GM10847 (cell line): ENCODE data around the gene ZGPAT.

Experiments used
- POLR2A ChIP-seq: IDR thresholded peaks from 2 replicates; pipeline ENCODE4 v1.6.1; 2011; ENCODE audit not compliant: insufficient read length; ENCODE audit errors: extremely low read depth

The ZGPAT gene

DNA sequence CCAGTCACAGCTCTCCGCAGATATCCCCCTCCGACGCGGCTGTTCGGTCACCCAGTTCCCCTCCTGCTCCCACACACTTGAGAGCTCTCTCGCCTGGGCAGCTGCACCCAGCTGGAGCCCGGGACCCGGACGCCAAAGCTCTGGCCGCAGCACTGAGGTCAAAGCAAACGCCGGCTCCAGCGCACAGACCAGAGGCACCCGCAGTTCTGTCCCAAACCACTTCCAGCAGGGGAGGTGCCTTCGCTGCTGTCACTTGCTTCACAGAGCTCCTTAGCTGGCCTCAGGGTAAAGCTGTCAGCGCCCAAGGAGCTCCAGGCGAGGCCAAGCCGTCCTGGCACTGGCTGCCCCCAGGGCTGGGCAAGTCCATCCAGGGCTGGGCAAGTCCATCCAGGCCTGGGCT is 59.6 kb downstream of the ZGPAT start:
- TF ChIP-seq POLR2A = no peak

- TF ChIP-seq POLR2A = no peak
Observed at GRCh38 chr20:63767886-63768285, 60.0 kb downstream of the ZGPAT start.

DNA sequence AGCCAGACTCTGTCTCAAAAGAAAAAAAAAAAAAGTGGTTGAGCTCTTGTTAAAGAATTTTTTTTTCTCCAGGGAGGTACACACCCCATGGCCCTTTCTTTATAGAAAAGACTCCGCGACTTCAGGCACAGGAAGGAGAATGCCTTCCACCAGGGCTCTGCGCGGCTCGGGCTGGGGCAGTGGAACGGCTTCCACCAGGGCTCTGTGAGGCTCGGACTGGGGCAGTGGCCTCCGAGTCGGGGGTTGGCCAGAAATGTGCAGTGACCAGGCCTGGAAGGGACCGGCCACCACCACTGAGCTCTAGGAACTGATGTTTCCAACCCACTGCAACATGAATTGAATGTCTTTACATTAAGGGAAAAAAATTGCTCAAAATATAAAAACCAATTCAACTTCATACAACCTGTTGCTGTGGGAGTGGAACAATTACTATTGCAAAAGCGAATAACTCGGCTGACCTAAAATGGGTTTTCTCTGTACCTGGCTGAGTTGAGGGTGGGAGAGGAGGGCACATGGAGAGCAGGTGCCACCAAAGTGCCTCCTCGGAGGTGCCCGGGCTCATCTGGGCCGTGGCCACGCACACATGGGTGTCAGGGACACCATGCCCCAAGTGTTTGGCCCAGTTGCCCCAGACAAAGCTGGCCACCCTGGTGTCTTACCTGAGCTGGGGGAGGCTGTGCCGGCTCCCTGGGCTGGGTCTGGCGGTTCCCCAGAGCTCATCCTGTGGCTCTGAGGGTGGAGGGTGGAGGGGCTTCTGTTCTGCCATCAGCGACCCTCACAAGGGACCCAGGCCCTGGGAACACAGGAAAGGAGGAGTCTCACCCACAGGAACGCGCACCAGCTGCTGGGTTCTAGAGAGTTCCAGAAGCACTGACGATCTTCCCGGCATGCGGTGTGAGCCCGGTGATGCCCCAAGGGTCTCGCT is 61.0 kb downstream of the ZGPAT start:
- no peak for TF ChIP-seq POLR2A

GRCh38 chr20:63769891-63770474 is 62.1 kb downstream of the ZGPAT start:
- no peak for TF ChIP-seq POLR2A

- TF ChIP-seq POLR2A = no peak
Observed at GRCh38 chr20:63771046-63771707, 63.3 kb downstream of the ZGPAT start.

- TF ChIP-seq POLR2A = no peak
Observed at GRCh38 chr20:63772781-63773518, 65.1 kb downstream of the ZGPAT start.

DNA sequence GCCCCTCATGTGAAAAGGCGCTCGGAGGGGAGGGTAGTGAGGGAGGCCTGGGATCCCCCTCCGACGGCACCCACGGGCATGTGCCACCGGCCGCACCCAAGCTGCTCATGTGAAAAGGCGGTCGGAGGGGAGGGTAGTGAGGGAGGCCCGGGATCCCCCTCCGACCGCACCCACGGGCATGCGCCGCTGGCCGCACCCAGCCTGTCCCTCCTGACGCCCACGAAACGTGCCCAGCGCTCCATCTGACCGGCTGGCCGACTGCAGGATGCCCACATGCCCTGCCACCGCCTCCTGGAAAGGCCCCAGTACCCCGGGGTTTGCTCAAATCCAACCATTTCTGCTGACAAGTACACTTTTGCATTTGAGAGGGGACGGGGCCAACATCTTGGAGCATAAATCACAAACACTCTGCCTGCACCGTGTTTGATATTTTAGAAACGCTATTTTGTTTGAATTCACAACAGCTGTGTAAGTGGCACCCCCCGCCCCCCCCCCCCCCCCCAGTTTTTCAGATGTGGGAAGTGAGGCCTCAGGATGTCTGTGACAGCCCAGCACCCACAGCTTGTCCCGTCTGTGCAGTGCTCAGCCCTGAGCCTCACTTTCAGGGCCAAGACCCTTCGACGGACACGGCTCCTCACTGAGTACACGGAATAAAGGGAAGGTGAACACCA is 65.9 kb downstream of the ZGPAT start:
- TF ChIP-seq POLR2A = no peak

GRCh38 chr20:63774306-63774705 is 66.5 kb downstream of the ZGPAT start:
- TF ChIP-seq POLR2A = no peak

DNA sequence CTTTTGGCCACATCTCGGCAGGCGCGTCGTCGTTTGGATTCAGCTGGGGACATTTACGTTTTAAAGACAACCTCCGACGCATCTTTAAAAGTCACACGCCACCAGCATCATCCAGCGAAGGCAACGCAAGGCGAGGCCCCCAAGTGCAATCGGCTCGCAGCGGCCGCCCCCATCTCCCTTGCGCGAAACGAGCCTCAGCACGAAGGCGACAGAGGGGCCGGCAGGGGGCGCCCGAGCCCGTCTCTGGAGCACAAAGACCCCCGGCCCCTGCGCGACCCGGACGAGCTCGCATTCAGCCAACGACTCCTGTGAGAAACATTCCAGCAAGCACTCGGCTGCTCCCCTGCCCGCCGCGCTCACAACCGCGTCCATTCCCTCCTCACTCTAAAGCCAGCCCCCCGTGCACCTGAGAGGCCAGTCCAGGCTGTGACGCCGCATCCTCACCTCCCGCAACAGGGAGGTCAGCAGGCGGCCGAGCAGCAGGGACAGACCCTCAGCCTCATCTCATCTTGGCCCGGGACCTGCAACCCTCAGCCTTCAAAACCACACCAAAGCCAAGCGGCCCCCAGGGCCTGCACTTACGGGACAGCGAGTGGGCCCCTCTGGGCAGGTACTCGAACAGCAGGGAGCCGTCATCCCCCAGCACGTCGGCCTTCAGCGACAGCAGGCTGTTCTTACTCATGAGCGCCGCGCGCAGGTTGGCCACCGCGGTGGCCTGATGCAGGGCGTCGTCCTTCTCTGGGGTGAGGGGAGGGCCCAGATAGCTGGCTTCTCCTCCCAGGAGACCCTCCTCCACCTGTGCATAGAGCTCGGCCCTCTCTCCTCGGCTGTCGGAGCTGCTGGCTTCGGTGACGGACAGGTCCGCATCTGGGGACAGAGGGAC is 67.5 kb downstream of the ZGPAT start:
- TF ChIP-seq POLR2A = no peak

DNA sequence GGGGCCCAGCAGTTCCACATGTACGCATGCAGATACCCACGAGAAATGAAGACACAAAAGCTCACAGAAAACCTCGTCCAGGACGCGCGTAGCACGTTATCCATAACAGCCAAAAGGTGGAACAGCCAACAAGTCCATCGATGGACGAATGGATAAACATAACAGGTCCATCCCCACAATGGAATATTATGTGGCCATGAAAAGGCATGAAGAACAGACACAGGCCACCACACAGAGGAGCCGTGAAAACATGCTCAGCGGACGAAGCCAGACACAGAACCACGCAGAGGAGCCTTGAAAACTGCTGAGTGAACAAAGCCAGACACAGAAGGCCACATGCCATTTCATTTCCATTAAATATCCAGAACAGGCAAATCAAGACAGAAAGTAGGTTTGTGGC is 69.8 kb downstream of the ZGPAT start:
- no peak for TF ChIP-seq POLR2A

- TF ChIP-seq POLR2A = no peak
Observed at GRCh38 chr20:63778034-63778752, 70.4 kb downstream of the ZGPAT start.

- no peak for TF ChIP-seq POLR2A
Observed at GRCh38 chr20:63778857-63779256, 71.0 kb downstream of the ZGPAT start.

DNA sequence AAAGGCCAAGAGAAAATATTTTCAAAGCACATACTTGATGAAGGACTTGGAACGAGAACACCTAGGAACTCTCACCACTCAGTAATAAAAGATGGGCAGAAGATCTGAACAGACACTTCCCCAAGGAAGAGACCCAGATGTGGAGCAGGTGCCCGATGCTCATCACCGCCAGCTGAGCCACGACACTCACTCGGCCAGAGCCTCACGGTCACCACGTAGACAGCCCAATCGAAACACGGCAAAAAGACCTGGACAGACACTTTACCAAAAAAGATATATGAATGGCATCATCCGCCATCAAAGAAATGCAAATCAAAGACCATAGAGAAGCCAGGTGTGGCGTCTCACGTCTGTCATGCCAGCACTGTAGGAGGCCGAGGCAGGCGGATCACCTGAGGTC is 73.3 kb downstream of the ZGPAT start:
- no peak for TF ChIP-seq POLR2A
